IMR-90 (cell line): ENCODE results near the gene RHOT2. TPM values are rescaled to one million over a fixed set of nuclear protein-coding genes. Genes with fewer than 3 reads are reported as not detected.

Experiments used
- ATAC-seq: fragments of 200-7000 bp; cut with Tn5 transposase; 2 replicates; pipeline ENCODE4 v1.9.1; 2020; ENCODE audit warnings: low read depth, mild to moderate bottlenecking, moderate library complexity
- BruUV-seq: library from RNA; stranded (reverse); fragments of 400-500 nt; replicated peaks from 2 replicates; lab custom pipeline; 2021; lab: Mats Ljungman, UMichigan
- CTCF ChIA-PET: fragments of 300-600 bp; formaldehyde crosslinking; extraction: SDS; loops from one replicate; lab custom pipeline; 2021; ENCODE audit warnings: antibody characterized with exemption; lab: Yijun Ruan, JAX
- POLR2A ChIA-PET: fragments of 300-600 bp; sonication (Branson Sonifier 250); formaldehyde crosslinking; loops from one replicate; lab custom pipeline; 2022; ENCODE audit warnings: antibody characterized with exemption; ENCODE audit not compliant: unreplicated experiment; lab: Charles Lee
- DNase-seq: peaks from one replicate; pipeline ENCODE4 v3.0.0; 2013
- H2AFZ ChIP-seq: replicated peaks from 2 replicates; pipeline ENCODE3; 2013; ENCODE audit warnings: low read length, mild to moderate bottlenecking; ENCODE audit not compliant: poor library complexity
- H2AK5ac ChIP-seq: 2 replicates; pipeline ENCODE4 v1.6.1; 2013; ENCODE audit warnings: low read depth, low read length, inconsistent platforms
- H2AK9ac ChIP-seq: replicated peaks from 2 replicates; pipeline ENCODE3; 2013; ENCODE audit warnings: mild to moderate bottlenecking, low read depth, low read length, moderate library complexity; ENCODE audit not compliant: poor library complexity
- H2BK120ac ChIP-seq: 2 replicates; pipeline ENCODE4 v1.6.1; 2013; ENCODE audit warnings: low read depth, low read length, inconsistent platforms
- H2BK15ac ChIP-seq: 3 replicates; pipeline ENCODE4 v1.6.1; 2013; ENCODE audit warnings: low read depth, low read length, inconsistent platforms
- H2BK20ac ChIP-seq: 2 replicates; pipeline ENCODE4 v1.6.1; 2013; ENCODE audit warnings: low read depth, mild to moderate bottlenecking, inconsistent platforms, low read length, moderate library complexity
- H2BK5ac ChIP-seq: 2 replicates; pipeline ENCODE4 v1.6.1; 2013; ENCODE audit warnings: mild to moderate bottlenecking, low read depth, low read length, inconsistent platforms; ENCODE audit not compliant: poor library complexity, severe bottlenecking
- H3K14ac ChIP-seq: replicated peaks from 2 replicates; pipeline ENCODE4 v1.6.1; 2013; ENCODE audit warnings: low read depth, low read length, inconsistent platforms
- H3K18ac ChIP-seq: 2 replicates; pipeline ENCODE4 v1.6.1; 2013; ENCODE audit warnings: low read depth, low read length, control low read depth
- H3K23ac ChIP-seq: 2 replicates; pipeline ENCODE4 v1.6.1; 2013; ENCODE audit warnings: low read depth, low read length, inconsistent platforms
- H3K27ac ChIP-seq: 2 replicates; pipeline ENCODE4 v1.5.1; 2013; ENCODE audit warnings: mild to moderate bottlenecking, control low read depth, low read length; ENCODE audit not compliant: insufficient read depth
- H3K27me3 ChIP-seq: 2 replicates; pipeline ENCODE4 v1.6.1; 2013; ENCODE audit warnings: low read length; ENCODE audit not compliant: control insufficient read depth, insufficient read depth
- H3K36me3 ChIP-seq: 2 replicates; pipeline ENCODE4 v1.6.1; 2013; ENCODE audit warnings: low read length, mixed read lengths; ENCODE audit not compliant: control insufficient read depth, insufficient read depth
- H3K4ac ChIP-seq: 2 replicates; pipeline ENCODE4 v1.6.1; 2013; ENCODE audit warnings: low read depth, low read length, inconsistent platforms
- H3K4me1 ChIP-seq: 2 replicates; pipeline ENCODE4 v1.6.1; 2013; ENCODE audit warnings: low read length, mixed read lengths; ENCODE audit not compliant: control insufficient read depth, insufficient read depth
- H3K4me2 ChIP-seq: 2 replicates; pipeline ENCODE4 v1.6.1; 2013; ENCODE audit warnings: low read depth, mild to moderate bottlenecking, control low read depth, low read length, moderate library complexity
- H3K4me3 ChIP-seq: 2 replicates; pipeline ENCODE4 v1.5.1; 2013; ENCODE audit warnings: low read depth, mild to moderate bottlenecking, control low read depth, low read length, moderate library complexity; ENCODE audit not compliant: insufficient read depth
- H3K56ac ChIP-seq: 2 replicates; pipeline ENCODE4 v1.6.1; 2013; ENCODE audit warnings: low read length, inconsistent platforms; ENCODE audit not compliant: insufficient read depth; ENCODE audit errors: extremely low read depth
- H3K79me1 ChIP-seq, 2 experiments: 2 replicates each; pipeline ENCODE4 v1.6.1; 2013; ENCODE audit warnings: low read length in 2 of 2, inconsistent platforms in 1 of 2, low read depth in 1 of 2
- H3K9ac ChIP-seq: 2 replicates; pipeline ENCODE4 v1.6.1; 2013; ENCODE audit warnings: low read depth, low read length, control low read depth
- H3K9me1 ChIP-seq: 2 replicates; pipeline ENCODE4 v1.6.1; 2013; ENCODE audit warnings: low read length, inconsistent platforms; ENCODE audit not compliant: insufficient read depth
- H3K9me3 ChIP-seq: 2 replicates; pipeline ENCODE4 v1.6.1; 2013; ENCODE audit warnings: low read length; ENCODE audit not compliant: control insufficient read depth, insufficient read depth
- H4K20me1 ChIP-seq: 2 replicates; pipeline ENCODE4 v1.6.1; 2013; ENCODE audit warnings: low read length, inconsistent platforms; ENCODE audit not compliant: insufficient read depth
- H4K5ac ChIP-seq: 2 replicates; pipeline ENCODE4 v1.6.1; 2013; ENCODE audit warnings: mild to moderate bottlenecking, low read depth, low read length, control low read depth
- H4K8ac ChIP-seq, 2 experiments: 2 replicates each; pipeline ENCODE4 v1.6.1; 2013; ENCODE audit warnings: low read depth in 2 of 2, low read length in 2 of 2, control low read depth in 1 of 2, inconsistent platforms in 1 of 2
- H4K91ac ChIP-seq: 2 replicates; pipeline ENCODE4 v1.6.1; 2013; ENCODE audit warnings: low read depth, low read length, inconsistent platforms; ENCODE audit not compliant: insufficient read depth
- NFE2L2 ChIP-seq: fragments of 150-350 bp; IDR thresholded peaks from 2 replicates; pipeline ENCODE4 v1.6.1; 2016; ENCODE audit warnings: low read depth, mild to moderate bottlenecking, low read length
- WGBS, 2 experiments: methylation state at CpG; one replicate each; pipeline versions ENCODE4 v1.1.5 to v1.1.7; 2013; ENCODE audit warnings: missing lambda C conversion rate in 2 of 2; ENCODE audit not compliant: insufficient read length in 1 of 2; ENCODE audit errors: extremely low coverage in 2 of 2; 5-methylcytosine and 5-hydroxymethylcytosine counted together
- dilution Hi-C: fragments of 300-500 bp; cut with HindIII; formaldehyde crosslinking; loops from one replicate; pipeline ENCODE4 v1.14.3; 2018; ENCODE audit warnings: low sequenced_read_pairs; ENCODE audit not compliant: unreplicated experiment
- in situ Hi-C: fragments of 300-500 bp; cut with MboI; formaldehyde crosslinking; loops from 3 replicates; pipeline ENCODE4 v1.14.3; 2019; ENCODE audit warnings: low sequenced_read_pairs, inconsistent platforms, mixed read lengths
- intact Hi-C: fragments of 100-400 bp; cut with micrococcal nuclease; formaldehyde crosslinking; loops from 2 replicates; pipeline ENCODE4 v1.10.0; 2022
- polyA plus RNA-seq, 3 experiments: library from polyadenylated mRNA; depleted of rRNA; stranded (reverse); fragments of >200 nt; gene quantifications; 2 replicates each; pipeline ENCODE4 v1.2.3, GENCODE V29; 2012; ENCODE audit warnings: low replicate concordance in 1 of 3
- total RNA-seq: library from RNA; depleted of rRNA; stranded (reverse); fragments of >200 nt; gene quantifications from 2 replicates; pipeline ENCODE4 v1.2.3, GENCODE V29; 2012

Gene RHOT2
- total and polyA plus RNA-seq, 2 of the 4 experiments (the other 2 are of a cell fraction) = 20.3 to 181 TPM

DNA sequence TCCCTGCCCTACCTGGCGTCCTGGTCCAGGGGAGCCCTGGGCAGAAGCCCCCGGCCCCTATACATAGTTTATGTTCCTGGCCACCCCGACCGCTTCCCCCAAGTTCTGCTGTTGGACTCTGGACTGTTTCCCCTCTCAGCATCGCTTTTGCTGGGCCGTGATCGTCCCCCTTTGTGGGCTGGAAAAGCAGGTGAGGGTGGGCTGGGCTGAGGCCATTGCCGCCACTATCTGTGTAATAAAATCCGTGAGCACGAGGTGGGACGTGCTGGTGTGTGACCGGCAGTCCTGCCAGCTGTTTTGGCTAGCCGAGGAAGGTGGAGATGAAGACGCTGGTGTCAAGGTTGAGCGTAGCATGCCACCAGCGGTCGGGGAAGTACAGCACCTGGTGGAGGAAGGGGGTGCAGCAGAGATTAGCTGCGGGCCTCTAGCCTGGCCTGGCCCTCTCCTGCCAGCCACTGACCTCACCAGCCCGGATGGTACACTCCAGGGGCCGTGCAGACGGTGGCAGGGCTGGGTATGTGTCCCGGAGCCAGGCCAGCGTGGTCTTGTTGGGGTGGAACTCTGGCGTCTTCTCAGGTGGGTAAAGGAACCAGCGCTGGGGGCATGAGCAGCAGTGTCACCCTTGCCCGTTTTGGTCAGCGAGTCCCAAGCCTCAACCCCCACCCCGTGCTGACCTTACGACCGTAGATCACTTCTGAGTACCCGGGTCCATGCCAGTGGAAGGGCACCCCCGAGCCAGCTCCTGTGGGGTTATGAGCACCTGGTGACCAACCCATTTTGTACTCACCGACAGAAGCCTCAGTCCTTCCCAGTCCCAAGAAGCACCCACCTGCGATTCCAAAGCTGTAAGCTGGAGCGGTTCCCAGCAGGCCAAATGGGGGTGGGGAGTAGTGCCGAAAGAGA lies 14.8 kb downstream of the RHOT2 start:
- no peak for DNase-seq
- H2BK20ac ChIP-seq = no peak overlapping the region
- H2BK15ac ChIP-seq = no peak overlapping the region
- no peak overlapping the region for H4K91ac ChIP-seq
- H2BK120ac ChIP-seq = no peak overlapping the region
- no peak overlapping the region; a peak in 2 of 4 replicates for H4K8ac ChIP-seq
- H3K56ac ChIP-seq = no peak overlapping the region
- ChIA-PET CTCF (interaction anchor here (0.7 kb wide), 1 partner anchor 162 kb away, joined by 3 read pairs; no protein-coding TSS in a partner anchor), POLR2A (no interaction called here)
- H3K14ac ChIP-seq = no peak overlapping the region
- H2BK5ac ChIP-seq = no peak overlapping the region
- no peak overlapping the region for H3K4me3 ChIP-seq
- intact Hi-C loops (no loop called here), in situ Hi-C loops (no loop called here), dilution Hi-C loops (no loop called here)
- H4K20me1 ChIP-seq = peaks cover 34% of the 10 kb centered on the region
- H3K4me2 ChIP-seq = peak overlapping the region; percentile 85
- no peak overlapping the region for H2AFZ ChIP-seq
- H3K9me3 ChIP-seq = no peaks in the 10 kb centered on the region
- H3K27ac ChIP-seq = no peak overlapping the region
- H3K23ac ChIP-seq = no peak overlapping the region
- BruUV-seq = no TSS peak
- TF ChIP-seq NFE2L2 = no peak
- ATAC-seq = no peak
- H3K36me3 ChIP-seq = peaks cover 40% of the 10 kb centered on the region
- H3K27me3 ChIP-seq = no peaks in the 10 kb centered on the region
- peak overlapping the region; percentile 93 for H2AK9ac ChIP-seq
- peaks cover 9 to 49% of the 10 kb centered on the region in 2 experiments; a peak in 3 of 4 replicates for H3K79me1 ChIP-seq
- H4K5ac ChIP-seq = no peak overlapping the region
- H3K9me1 ChIP-seq = peaks cover 15% of the 10 kb centered on the region
- H3K4ac ChIP-seq = no peak overlapping the region
- WGBS, 2 experiments = 91% methylated on average over 14 of the region's 36 CpGs; no CpG with 5 or more reads in 1 of the 2 experiments
- no peak overlapping the region for H2AK5ac ChIP-seq
- no peak overlapping the region for H3K9ac ChIP-seq
- no peak overlapping the region for H3K18ac ChIP-seq
- peaks cover 20% of the 10 kb centered on the region for H3K4me1 ChIP-seq
